Heart left ventricle (tissue), 13 donors: ENCODE results near the gene FUT2.

Experiments used
- CTCF ChIP-seq, 12 donors: fragments of 200-600 bp; sonication (generic) in 4 of 12; IDR thresholded peaks; one replicate each; pipeline versions ENCODE4 v1.5.0 to v1.8.0; 2018 to 2022; ENCODE audit warnings: antibody characterized with exemption in 12 of 12, mild to moderate bottlenecking in 5 of 12
- POLR2A ChIP-seq, 2 donors: fragments of 450-650 bp; IDR thresholded peaks; one replicate each; pipeline ENCODE4 v1.6.1; 2017; ENCODE audit warnings: antibody characterized with exemption in 2 of 2, mild to moderate bottlenecking in 2 of 2, moderate library complexity in 2 of 2
- donor health status: ischemic (EF 13 %, LVEDD 7.1; RV severe dilation, severe dysfunction).
- donor health status: DM: no; HTN: yes; CAD: no.
- donor health status: DM: no; HTN: no; CAD: no.
- donor health status: ischemic (EF 25% LVEDD 6.9; RV normal size, moderate dysfunction).
- donor health status: ischemic (EF 25% LVEDD 5.7; RV mildly dilated, moderate dysfunction).
- donor health status: ischemic (EF 35%, LVEDD 5.7; RV mildly dilated, moderate dysfunction).
- donor health status: nonischemic (EF 11% LVEDD 7.7; RV severe dilation, severe dysfunction).
- donor health status: DM: yes; HTN: yes; CAD: no.
- donor health status: PGD.
- donor health status: ischemic (EF 29% LVEDD 5.4; RV normal size, mild dysfunction).
- donor health status: nonischemic (EF 23%, LVEDD 6.1; RV moderate dilation, normal function).

DNA sequence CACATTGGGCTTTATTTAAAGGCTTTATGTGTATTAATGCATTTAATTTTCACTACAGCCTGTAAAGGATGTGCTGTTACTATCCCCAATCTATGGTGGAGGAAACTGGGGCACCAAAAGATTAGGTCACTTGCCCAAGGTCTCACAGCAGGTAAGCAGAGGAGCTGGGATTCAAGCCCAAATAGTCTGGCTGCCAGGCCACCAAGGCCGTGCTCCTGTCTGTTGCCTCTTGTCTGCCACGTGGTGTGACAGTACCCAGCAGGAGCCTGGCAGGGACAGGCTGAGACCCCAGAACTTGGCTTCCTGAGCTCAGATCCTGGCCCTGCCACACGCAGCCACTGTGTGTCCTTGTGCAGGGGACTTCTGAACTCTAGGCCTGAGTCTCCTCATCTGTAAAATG, 27.4 kb upstream of the FUT2 start:
- TF ChIP-seq CTCF (IDR thresholded peaks at IDR 0.05): no peak
- no peak for TF ChIP-seq POLR2A (IDR thresholded peaks at IDR 0.05)
